AG08396 (cell line): ENCODE results near the gene JPH3.
A peak's percentile ranks its signal among the peaks of the same experiment; 100 is the strongest.
"Not testable (repeated sequence)": the region's sequence is repeated elsewhere in the genome, so short reads cannot be mapped to it uniquely, and the experiment has no call there.

Experiments used
- DNase-seq: peaks from one replicate; pipeline ENCODE4 v3.0.0; 2012; ENCODE audit warnings: low spot score, mixed read lengths

The JPH3 gene

GRCh38 chr16:87654826-87655225 is 52.5 kb downstream of the JPH3 start:
- no peak for DNase-seq

GRCh38 chr16:87656328-87656727 is 54.0 kb downstream of the JPH3 start:
- no peak for DNase-seq

- no peak for DNase-seq
Measured at GRCh38 chr16:87657621-87658192, 55.4 kb downstream of the JPH3 start.

GRCh38 chr16:87658564-87659225 is 56.4 kb downstream of the JPH3 start:
- DNase-seq = no peak

- DNase-seq = peak; percentile 87
Measured at GRCh38 chr16:87661561-87661960, 59.3 kb downstream of the JPH3 start.

- no peak for DNase-seq
Measured at GRCh38 chr16:87662254-87663204, 60.2 kb downstream of the JPH3 start.

- DNase-seq = no peak
Measured at GRCh38 chr16:87664792-87665191, 62.5 kb downstream of the JPH3 start.

GRCh38 chr16:87665193-87665592 is 62.9 kb downstream of the JPH3 start:
- no peak for DNase-seq

GRCh38 chr16:87666919-87667318 is 64.6 kb downstream of the JPH3 start:
- DNase-seq = no peak

GRCh38 chr16:87667443-87667842 is 65.1 kb downstream of the JPH3 start:
- DNase-seq = no peak

GRCh38 chr16:87667946-87668345 is 65.6 kb downstream of the JPH3 start:
- no peak for DNase-seq

- no peak for DNase-seq
Measured at GRCh38 chr16:87669672-87670071, 67.4 kb downstream of the JPH3 start.

GRCh38 chr16:87671221-87671620 is 68.9 kb downstream of the JPH3 start:
- no peak for DNase-seq

GRCh38 chr16:87671715-87672270 is 69.5 kb downstream of the JPH3 start:
- DNase-seq = no peak

GRCh38 chr16:87674419-87674818 is 72.1 kb downstream of the JPH3 start:
- DNase-seq = no peak

- no peak for DNase-seq
Measured at GRCh38 chr16:87675111-87675719, 72.9 kb downstream of the JPH3 start.

- DNase-seq = no peak
Measured at GRCh38 chr16:87677830-87678229, 75.5 kb downstream of the JPH3 start.

- DNase-seq = no peak
Measured at GRCh38 chr16:87678618-87679017, 76.3 kb downstream of the JPH3 start.

- no peak for DNase-seq
Measured at GRCh38 chr16:87679593-87680271, 77.4 kb downstream of the JPH3 start.

- DNase-seq = no peak
Measured at GRCh38 chr16:87680272-87680644, 78.0 kb downstream of the JPH3 start.

- not testable (repeated sequence) for DNase-seq
Measured at GRCh38 chr16:87681051-87681602, 78.8 kb downstream of the JPH3 start.
